ENCODE results near the gene CYSLTR2. TPM values are rescaled to one million over a fixed set of nuclear protein-coding genes. Genes with fewer than 3 reads are reported as not detected.
"Not testable (repeated sequence)": the region's sequence is repeated elsewhere in the genome, so short reads cannot be mapped to it uniquely, and the experiment has no call there.

The CYSLTR2 gene
- total and polyA plus RNA-seq, 2 donors (not counting 1 experiment from before 2014, with no cell fraction given), result 0.03 TPM; not detected in 1

DNA sequence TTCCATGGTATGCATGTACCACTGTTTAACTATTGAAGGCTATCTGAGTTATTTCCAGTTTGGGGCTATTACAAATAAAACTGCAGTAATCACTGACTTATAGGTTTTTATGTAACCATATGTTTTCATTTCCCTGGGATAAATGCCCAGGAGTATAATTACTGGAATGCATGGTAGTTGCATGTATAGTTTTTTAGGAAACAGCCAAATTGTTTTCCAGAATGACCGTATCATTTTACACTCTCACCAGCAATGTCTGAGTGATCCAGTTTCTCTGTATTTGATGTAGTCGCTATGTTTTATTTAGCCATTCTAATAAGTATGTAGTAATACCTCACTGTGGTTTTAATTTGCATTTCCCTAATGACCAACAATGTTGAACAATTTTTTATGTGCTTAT is 42.0 kb downstream of the CYSLTR2 start:
- Histone ChIP-seq H3K9ac (ENCODE audit: insufficient read depth, low read length) (no peak overlapping the region), H3K9me3 (ENCODE audit: control insufficient read depth, insufficient read depth, low read depth, low read length) (no peaks in the 10 kb centered on the region), H3K4me2 (ENCODE audit: extremely low read depth, insufficient read depth, low read length) (no peak overlapping the region), H4K20me1 (ENCODE audit: control insufficient read depth, extremely low read depth, insufficient read depth, low read length) (no peaks in the 10 kb centered on the region), H3K27me3 (ENCODE audit: control insufficient read depth, insufficient read depth, low read length) (no peaks in the 10 kb centered on the region), H3K4me3 (replicated peaks in 1 of 4; ENCODE audit: control extremely low read depth in 1 of 4, insufficient read depth in 1 of 4, low read depth in 3 of 4, low read length in 4 of 4) (no peak overlapping the region), H3K27ac (ENCODE audit: insufficient read depth, low read length) (no peak overlapping the region), H2AFZ (ENCODE audit: low read length) (no peak overlapping the region), H3K4me1 (ENCODE audit: control insufficient read depth, extremely low read depth, insufficient read depth, low read length) (no peaks in the 10 kb centered on the region), H3K36me3 (ENCODE audit: control insufficient read depth, insufficient read depth, low read length) (no peaks in the 10 kb centered on the region), H3K79me2 (ENCODE audit: control insufficient read depth, insufficient read depth, low read length) (no peaks in the 10 kb centered on the region)
- DNase-seq (ENCODE audit: low read depth in 2 of 2), result peak in 1 of 2 donors; percentile 23
- TF ChIP-seq, protein P1, sequence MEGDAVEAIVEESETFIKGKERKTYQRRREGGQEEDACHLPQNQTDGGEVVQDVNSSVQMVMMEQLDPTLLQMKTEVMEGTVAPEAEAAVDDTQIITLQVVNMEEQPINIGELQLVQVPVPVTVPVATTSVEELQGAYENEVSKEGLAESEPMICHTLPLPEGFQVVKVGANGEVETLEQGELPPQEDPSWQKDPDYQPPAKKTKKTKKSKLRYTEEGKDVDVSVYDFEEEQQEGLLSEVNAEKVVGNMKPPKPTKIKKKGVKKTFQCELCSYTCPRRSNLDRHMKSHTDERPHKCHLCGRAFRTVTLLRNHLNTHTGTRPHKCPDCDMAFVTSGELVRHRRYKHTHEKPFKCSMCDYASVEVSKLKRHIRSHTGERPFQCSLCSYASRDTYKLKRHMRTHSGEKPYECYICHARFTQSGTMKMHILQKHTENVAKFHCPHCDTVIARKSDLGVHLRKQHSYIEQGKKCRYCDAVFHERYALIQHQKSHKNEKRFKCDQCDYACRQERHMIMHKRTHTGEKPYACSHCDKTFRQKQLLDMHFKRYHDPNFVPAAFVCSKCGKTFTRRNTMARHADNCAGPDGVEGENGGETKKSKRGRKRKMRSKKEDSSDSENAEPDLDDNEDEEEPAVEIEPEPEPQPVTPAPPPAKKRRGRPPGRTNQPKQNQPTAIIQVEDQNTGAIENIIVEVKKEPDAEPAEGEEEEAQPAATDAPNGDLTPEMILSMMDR (conservative IDR thresholded peaks at IDR 0.05 in 1 of 2, IDR thresholded peaks at IDR 0.05 in 1 of 2; ENCODE audit: low read depth in 1 of 2, low read length in 2 of 2), result no peak
- TF ChIP-seq EZH2 (IDR thresholded peaks at IDR 0.05; ENCODE audit: low read length, missing control alignments), result no peak

DNA sequence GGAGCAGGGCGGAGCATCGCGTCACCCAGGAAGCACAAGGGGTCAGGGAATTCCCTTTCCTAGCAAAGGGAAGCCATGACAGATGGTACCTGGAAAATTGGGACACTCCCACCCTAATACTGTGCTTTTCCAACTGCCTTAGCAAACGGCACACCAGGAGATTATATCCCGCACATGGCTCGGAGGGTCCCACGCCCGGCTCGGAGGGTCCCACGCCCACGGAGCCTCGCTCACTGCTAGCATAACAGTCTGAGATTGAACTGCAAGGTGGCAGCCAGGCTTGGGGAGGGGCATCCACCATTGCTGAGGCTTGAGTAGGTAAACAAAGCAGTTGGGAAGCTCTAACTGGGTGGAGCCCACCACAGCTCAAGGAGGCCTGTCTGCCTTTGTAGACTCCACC is 42.9 kb downstream of the CYSLTR2 start:
- not testable (repeated sequence) for H3K9ac ChIP-seq (ENCODE audit: insufficient read depth, low read length); H3K4me3 ChIP-seq (replicated peaks in 1 of 4; ENCODE audit: control extremely low read depth in 1 of 4, insufficient read depth in 1 of 4, low read depth in 3 of 4, low read length in 4 of 4); H3K27me3 ChIP-seq (ENCODE audit: control insufficient read depth, insufficient read depth, low read length); H3K36me3 ChIP-seq (ENCODE audit: control insufficient read depth, insufficient read depth, low read length); H3K9me3 ChIP-seq (ENCODE audit: control insufficient read depth, insufficient read depth, low read depth, low read length); H3K4me1 ChIP-seq (ENCODE audit: control insufficient read depth, extremely low read depth, insufficient read depth, low read length); H4K20me1 ChIP-seq (ENCODE audit: control insufficient read depth, extremely low read depth, insufficient read depth, low read length); H3K79me2 ChIP-seq (ENCODE audit: control insufficient read depth, insufficient read depth, low read length); H2AFZ ChIP-seq (ENCODE audit: low read length); H3K27ac ChIP-seq (ENCODE audit: insufficient read depth, low read length); H3K4me2 ChIP-seq (ENCODE audit: extremely low read depth, insufficient read depth, low read length); DNase-seq (ENCODE audit: low read depth in 2 of 2)

DNA sequence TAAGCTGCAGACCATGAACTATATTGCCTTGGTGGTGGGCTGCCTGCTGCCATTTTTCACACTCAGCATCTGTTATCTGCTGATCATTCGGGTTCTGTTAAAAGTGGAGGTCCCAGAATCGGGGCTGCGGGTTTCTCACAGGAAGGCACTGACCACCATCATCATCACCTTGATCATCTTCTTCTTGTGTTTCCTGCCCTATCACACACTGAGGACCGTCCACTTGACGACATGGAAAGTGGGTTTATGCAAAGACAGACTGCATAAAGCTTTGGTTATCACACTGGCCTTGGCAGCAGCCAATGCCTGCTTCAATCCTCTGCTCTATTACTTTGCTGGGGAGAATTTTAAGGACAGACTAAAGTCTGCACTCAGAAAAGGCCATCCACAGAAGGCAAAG is 53.7 kb downstream of the CYSLTR2 start:
- H3K36me3 ChIP-seq (ENCODE audit: control insufficient read depth, insufficient read depth, low read length), result no peaks in the 10 kb centered on the region
- no peaks in the 10 kb centered on the region for H3K79me2 ChIP-seq (ENCODE audit: control insufficient read depth, insufficient read depth, low read length)
- H2AFZ ChIP-seq (ENCODE audit: low read length), result no peak overlapping the region
- H3K4me3 ChIP-seq (replicated peaks in 1 of 4; ENCODE audit: control extremely low read depth in 1 of 4, insufficient read depth in 1 of 4, low read depth in 3 of 4, low read length in 4 of 4), result no peak overlapping the region
- H3K27me3 ChIP-seq (ENCODE audit: control insufficient read depth, insufficient read depth, low read length), result no peaks in the 10 kb centered on the region
- no peak overlapping the region for H3K4me2 ChIP-seq (ENCODE audit: extremely low read depth, insufficient read depth, low read length)
- H3K9ac ChIP-seq (ENCODE audit: insufficient read depth, low read length), result no peak overlapping the region
- no peaks in the 10 kb centered on the region for H3K9me3 ChIP-seq (ENCODE audit: control insufficient read depth, insufficient read depth, low read depth, low read length)
- no peaks in the 10 kb centered on the region for H4K20me1 ChIP-seq (ENCODE audit: control insufficient read depth, extremely low read depth, insufficient read depth, low read length)
- no peak for TF ChIP-seq EZH2 (IDR thresholded peaks at IDR 0.05; ENCODE audit: low read length, missing control alignments)
- TF ChIP-seq, protein P1 (conservative IDR thresholded peaks at IDR 0.05 in 1 of 2, IDR thresholded peaks at IDR 0.05 in 1 of 2; ENCODE audit: low read depth in 1 of 2, low read length in 2 of 2), result no peak
- no peak for DNase-seq (ENCODE audit: low read depth in 2 of 2)
- no peaks in the 10 kb centered on the region for H3K4me1 ChIP-seq (ENCODE audit: control insufficient read depth, extremely low read depth, insufficient read depth, low read length)
- H3K27ac ChIP-seq (ENCODE audit: insufficient read depth, low read length), result no peak overlapping the region

All from fibroblast of lung (primary cell).